ENCODE results near the gene GATAD2A.
"Not testable (repeated sequence)": the region's sequence is repeated elsewhere in the genome, so short reads cannot be mapped to it uniquely, and the experiment has no call there.

Gene GATAD2A

GRCh38 chr19:19465436-19466070 lies 60.1 kb downstream of the GATAD2A start:
- DNase-seq (ENCODE audit: low read depth in 4 of 4, low spot score in 1 of 4): no peak

GRCh38 chr19:19466201-19466600 lies 60.7 kb downstream of the GATAD2A start:
- no peak for DNase-seq (ENCODE audit: low read depth in 4 of 4, low spot score in 1 of 4)

GRCh38 chr19:19468424-19469050 lies 63.1 kb downstream of the GATAD2A start:
- no peak for DNase-seq (ENCODE audit: low read depth in 4 of 4, low spot score in 1 of 4)

GRCh38 chr19:19470579-19470978 lies 65.1 kb downstream of the GATAD2A start:
- DNase-seq (ENCODE audit: low read depth in 4 of 4, low spot score in 1 of 4): no peak

GRCh38 chr19:19471682-19472081 lies 66.2 kb downstream of the GATAD2A start:
- DNase-seq (ENCODE audit: low read depth in 4 of 4, low spot score in 1 of 4): no peak

GRCh38 chr19:19472106-19472505 lies 66.6 kb downstream of the GATAD2A start:
- DNase-seq (ENCODE audit: low read depth in 4 of 4, low spot score in 1 of 4): not testable (repeated sequence)

GRCh38 chr19:19475015-19475765 lies 69.7 kb downstream of the GATAD2A start:
- DNase-seq (ENCODE audit: low read depth in 4 of 4, low spot score in 1 of 4): no peak

GRCh38 chr19:19475849-19476828 lies 70.7 kb downstream of the GATAD2A start:
- no peak for DNase-seq (ENCODE audit: low read depth in 4 of 4, low spot score in 1 of 4)

- DNase-seq (ENCODE audit: low read depth in 4 of 4, low spot score in 1 of 4): no peak
Observed at GRCh38 chr19:19477705-19478383, 72.4 kb downstream of the GATAD2A start.

GRCh38 chr19:19480688-19481087 lies 75.2 kb downstream of the GATAD2A start:
- no peak for DNase-seq (ENCODE audit: low read depth in 4 of 4, low spot score in 1 of 4)

GRCh38 chr19:19482809-19483596 lies 77.5 kb downstream of the GATAD2A start:
- no peak for DNase-seq (ENCODE audit: low read depth in 4 of 4, low spot score in 1 of 4)

GRCh38 chr19:19485161-19485997 lies 79.9 kb downstream of the GATAD2A start:
- no peak for DNase-seq (ENCODE audit: low read depth in 4 of 4, low spot score in 1 of 4)

GRCh38 chr19:19485998-19486290 lies 80.5 kb downstream of the GATAD2A start:
- DNase-seq (ENCODE audit: low read depth in 4 of 4, low spot score in 1 of 4): no peak

- DNase-seq (ENCODE audit: low read depth in 4 of 4, low spot score in 1 of 4): no peak
Observed at GRCh38 chr19:19486343-19487076, 81.0 kb downstream of the GATAD2A start.

- DNase-seq (ENCODE audit: low read depth in 4 of 4, low spot score in 1 of 4): no peak
Observed at GRCh38 chr19:19487077-19487949, 81.8 kb downstream of the GATAD2A start.

GRCh38 chr19:19487950-19488874 lies 82.7 kb downstream of the GATAD2A start:
- no peak for DNase-seq (ENCODE audit: low read depth in 4 of 4, low spot score in 1 of 4)

Measured in stimulated activated CD4-positive, alpha-beta T cell treated with anti-CD3 and anti-CD28 coated beads, Interleukin-1b, Interleukin-23, amount 100 ng/mL, for 24 hours (primary cell).